Panc1 (cell line): ENCODE results near the gene FAM234B. TPM values are rescaled to one million over a fixed set of nuclear protein-coding genes. Genes with fewer than 3 reads are reported as not detected.

Experiments
- ATAC-seq: fragments of 200-7000 bp; cut with Tn5 transposase; 2 replicates; pipeline ENCODE4 v1.9.1; 2020; ENCODE audit warnings: mild to moderate bottlenecking, moderate library complexity
- BruUV-seq: library from RNA; stranded (reverse); fragments of 400-500 nt; replicated peaks from 2 replicates; lab custom pipeline; 2021; lab: Mats Ljungman, UMichigan
- CTCF ChIA-PET: fragments of 300-600 bp; sonication (Branson Sonifier 250); formaldehyde crosslinking; loops from one replicate; lab custom pipeline; 2022; ENCODE audit warnings: antibody characterized with exemption; lab: Charles Lee
- POLR2A ChIA-PET: fragments of 300-600 bp; sonication (Branson Sonifier 250); formaldehyde crosslinking; loops from one replicate; lab custom pipeline; 2022; ENCODE audit warnings: antibody characterized with exemption; lab: Charles Lee
- DNase-seq: peaks from one replicate; pipeline ENCODE4 v3.0.0-alpha.2; 2010; ENCODE audit warnings: low read depth, low spot score
- H3K27ac ChIP-seq: 2 replicates; pipeline ENCODE4 v1.5.1; 2011; ENCODE audit warnings: mild to moderate bottlenecking, low read length, inconsistent platforms
- H3K27me3 ChIP-seq: fragments of 200-500 bp; sonication (Bioruptor generic); 2 replicates; pipeline ENCODE4 v1.6.0; 2014; ENCODE audit warnings: low read length, inconsistent platforms; ENCODE audit not compliant: control insufficient read depth, insufficient read depth
- H3K36me3 ChIP-seq: fragments of 200-500 bp; sonication (Bioruptor generic); 2 replicates; pipeline ENCODE4 v1.5.1; 2014; ENCODE audit warnings: inconsistent platforms, mild to moderate bottlenecking, low read length, moderate library complexity; ENCODE audit not compliant: control insufficient read depth, insufficient read depth
- H3K4me1 ChIP-seq: 2 replicates; pipeline ENCODE4 v1.5.1; 2011; ENCODE audit warnings: inconsistent platforms, mild to moderate bottlenecking, low read length, moderate library complexity; ENCODE audit not compliant: control insufficient read depth, insufficient read depth
- H3K4me3 ChIP-seq, 2 experiments: 2 replicates each; pipeline ENCODE4 v1.5.1; 2011 to 2012; ENCODE audit warnings: low read depth in 2 of 2, low read length in 2 of 2, mild to moderate bottlenecking in 2 of 2, inconsistent platforms in 1 of 2, moderate library complexity in 1 of 2
- H3K9me3 ChIP-seq: fragments of 200-500 bp; sonication (Bioruptor generic); 2 replicates; pipeline ENCODE4 v1.5.1; 2014; ENCODE audit warnings: low read depth, mild to moderate bottlenecking, inconsistent platforms, low read length, moderate library complexity; ENCODE audit not compliant: control insufficient read depth, insufficient read depth
- CTCF ChIP-seq: fragments of 450-650 bp; IDR thresholded peaks from 2 replicates; pipeline ENCODE4 v1.5.1; 2017; ENCODE audit warnings: mild to moderate bottlenecking
- POLR2AphosphoS5 ChIP-seq: IDR thresholded peaks from 2 replicates; pipeline ENCODE4 v1.6.1; 2012; ENCODE audit warnings: mild to moderate bottlenecking, low read depth, low read length, moderate library complexity
- REST ChIP-seq, 2 experiments: IDR thresholded peaks; 2 replicates each; pipeline ENCODE4 v1.6.1; 2011 to 2012; ENCODE audit warnings: low read depth in 2 of 2, control low read depth in 1 of 2, low read length in 1 of 2, mild to moderate bottlenecking in 1 of 2, moderate library complexity in 1 of 2; ENCODE audit not compliant: insufficient read depth in 1 of 2
- SIN3A ChIP-seq: IDR thresholded peaks from 2 replicates; pipeline ENCODE4 v1.6.1; 2012; ENCODE audit warnings: low read depth, mild to moderate bottlenecking, low read length, moderate library complexity, borderline replicate concordance; ENCODE audit not compliant: insufficient read depth
- TCF7L2 ChIP-seq: IDR thresholded peaks from 2 replicates; pipeline ENCODE4 v1.6.1; 2011; ENCODE audit warnings: mild to moderate bottlenecking, low read depth, low read length, inconsistent platforms
- in situ Hi-C: cut with HindIII; loops from 2 replicates; pipeline ENCODE4 v1.10.0; 2016; ENCODE audit warnings: low sequenced_read_pairs, low pct_unique_long_range_greater_than_20kb
- intact Hi-C: fragments of 100-400 bp; cut with micrococcal nuclease; formaldehyde crosslinking; loops from one replicate; pipeline ENCODE4 v1.10.0; 2022; ENCODE audit not compliant: unreplicated experiment
- total RNA-seq: library from RNA; stranded (reverse); gene quantifications from one replicate; pipeline ENCODE4 v1.2.1, GENCODE V29; 2021; ENCODE audit not compliant: unreplicated experiment

The FAM234B gene
- total RNA-seq, 1 experiment from 2014 or later = 5.4 TPM

GRCh38 chr12:13071305-13072280 is 27.4 kb downstream of the FAM234B start:
- no peaks in the 10 kb centered on the region for H3K9me3 ChIP-seq
- no peak for TF ChIP-seq TCF7L2
- no peak for TF ChIP-seq SIN3A
- TF ChIP-seq CTCF = no peak
- no peak for TF ChIP-seq POLR2AphosphoS5
- TF ChIP-seq REST (IDR thresholded peaks at IDR 0.05; ENCODE audit: insufficient read depth in 1 of 2, low read depth in 2 of 2, low read length in 1 of 2) = no peak
- in situ Hi-C loops (no loop called here), intact Hi-C loops (no loop called here)
- H3K27me3 ChIP-seq = no peaks in the 10 kb centered on the region
- ChIA-PET CTCF (no interaction called here), POLR2A (no interaction called here)
- H3K27ac ChIP-seq = no peak overlapping the region
- no peak overlapping the region for H3K4me3 ChIP-seq
- DNase-seq (no peak), ATAC-seq (no peak)
- H3K4me1 ChIP-seq = no peaks in the 10 kb centered on the region
- BruUV-seq = no TSS peak
- no peaks in the 10 kb centered on the region; the same call in 1 of the 2 replicates for H3K36me3 ChIP-seq

- TF ChIP-seq REST (IDR thresholded peaks at IDR 0.05; ENCODE audit: insufficient read depth in 1 of 2, low read depth in 2 of 2, low read length in 1 of 2) = no peak
- no peak for TF ChIP-seq TCF7L2
- TF ChIP-seq CTCF = no peak
- no peak for TF ChIP-seq POLR2AphosphoS5
- TF ChIP-seq SIN3A = no peak
- no TSS peak for BruUV-seq
- Histone ChIP-seq H3K4me1 (no peaks in the 10 kb centered on the region), H3K9me3 (no peaks in the 10 kb centered on the region), H3K4me3 (no peak overlapping the region), H3K27me3 (no peaks in the 10 kb centered on the region), H3K36me3 (no peaks in the 10 kb centered on the region; the same call in 1 of the 2 replicates), H3K27ac (no peak overlapping the region)
- intact Hi-C loops = no loop called here
- DNase-seq (no peak), ATAC-seq (no peak)
- POLR2A ChIA-PET = interaction anchor here (0.6 kb wide), 1 partner anchor 9 kb away, joined by 3 read pairs; no protein-coding TSS in a partner anchor
- in situ Hi-C loops = no loop called here
- CTCF ChIA-PET = no interaction called here
These were observed 29.0 kb downstream of the FAM234B start for GRCh38 chr12:13073173-13073572.
